DMS 273 (cell line): ENCODE results near the gene DUS3L.
"Not testable (repeated sequence)": the region's sequence is repeated elsewhere in the genome, so short reads cannot be mapped to it uniquely, and the experiment has no call there.

Experiments
- DNase-seq: peaks from one replicate; lab custom pipeline; 2025; ENCODE audit not compliant: unreplicated experiment; lab: John Stamatoyannopoulos, UW

Gene DUS3L

GRCh38 chr19:5778402-5778801 is 12.6 kb downstream of the DUS3L start:
- DNase-seq, result no peak

DNA sequence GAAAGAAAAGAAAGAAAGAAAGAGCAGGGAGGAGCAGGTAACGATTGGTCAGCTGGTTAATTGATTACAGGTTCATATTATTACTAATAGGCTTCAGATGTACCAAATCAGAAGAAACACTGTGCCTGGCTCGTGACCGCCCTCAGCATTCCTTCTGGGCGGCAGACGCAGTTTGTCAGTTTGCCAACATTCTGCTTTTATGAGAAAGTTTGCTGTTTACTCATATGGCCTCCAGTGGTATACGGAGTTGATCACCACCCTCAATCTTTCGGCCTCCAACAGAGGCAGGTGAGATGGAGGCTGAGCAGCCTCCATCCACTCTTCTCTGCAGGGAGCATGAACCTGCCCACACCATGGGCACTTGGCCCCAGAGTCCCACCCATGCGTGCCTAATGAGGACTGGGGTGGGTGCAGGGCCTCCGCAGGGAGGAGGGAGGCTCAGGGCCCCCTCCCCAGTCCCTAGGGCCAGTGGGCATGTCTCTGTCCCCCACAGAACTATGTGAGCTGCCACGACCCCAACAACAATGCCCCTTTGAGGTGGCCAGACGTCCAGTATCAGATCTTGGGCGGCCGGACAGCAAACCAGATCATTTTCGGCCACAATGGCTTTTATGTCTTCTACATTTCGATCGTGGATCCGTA is 15.2 kb downstream of the DUS3L start:
- DNase-seq, result no peak

- DNase-seq, result no peak
Measured at GRCh38 chr19:5774921-5775320, 16.0 kb downstream of the DUS3L start.

- no peak for DNase-seq
Measured at GRCh38 chr19:5773276-5773675, 17.7 kb downstream of the DUS3L start.

- no peak for DNase-seq
Measured at GRCh38 chr19:5772416-5772815, 18.5 kb downstream of the DUS3L start.

- no peak for DNase-seq
Measured at GRCh38 chr19:5767949-5768348, 23.0 kb downstream of the DUS3L start.

GRCh38 chr19:5765220-5765619 is 25.7 kb downstream of the DUS3L start:
- DNase-seq, result no peak

DNA sequence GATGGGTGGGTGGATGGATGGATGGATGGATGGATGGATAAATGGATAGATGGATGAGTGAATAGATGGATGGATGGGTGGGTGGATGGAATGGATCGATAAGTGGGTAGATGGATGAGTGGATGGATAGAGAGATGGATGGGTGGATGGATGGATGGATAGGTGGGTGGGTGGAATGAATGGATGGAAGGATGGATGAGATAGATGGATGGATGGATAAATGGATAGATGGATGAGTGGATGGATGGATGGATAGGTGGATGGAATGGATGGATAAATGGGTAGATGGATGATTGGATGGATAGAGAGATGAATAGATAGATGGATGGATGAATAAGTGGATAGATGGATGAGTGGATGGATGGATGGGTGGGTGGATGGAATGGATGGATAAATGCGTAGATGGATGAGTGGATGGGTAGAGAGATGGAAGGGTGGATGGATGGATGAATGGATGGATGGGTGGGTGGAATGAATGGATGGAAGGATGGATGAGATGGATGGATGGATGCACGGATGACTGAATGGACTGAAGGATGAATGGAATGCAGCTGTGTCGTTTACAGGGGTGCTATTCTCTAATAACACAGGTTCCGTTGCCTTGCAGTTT is 28.2 kb downstream of the DUS3L start:
- no peak for DNase-seq

DNA sequence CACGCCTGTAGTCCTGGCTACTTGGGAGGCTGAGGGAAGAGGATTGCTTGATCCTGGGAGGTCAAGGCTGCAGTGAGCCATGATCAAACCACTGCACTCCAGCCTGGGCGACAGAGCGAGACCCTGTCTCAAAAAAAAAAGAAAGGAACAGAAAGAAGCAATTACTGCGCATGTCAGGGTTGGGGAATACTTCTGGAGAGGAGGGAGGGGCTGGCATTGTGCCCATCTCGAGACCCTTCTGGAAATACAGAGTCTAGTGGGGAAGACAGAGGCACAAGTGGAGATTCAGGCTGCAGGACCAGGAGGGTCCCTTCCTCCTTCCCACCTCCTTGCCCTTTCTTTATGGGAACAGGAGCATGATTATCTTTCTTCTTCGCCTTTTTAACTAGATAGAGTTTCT is 37.2 kb downstream of the DUS3L start:
- no peak for DNase-seq

GRCh38 chr19:5751709-5752108 is 39.3 kb downstream of the DUS3L start:
- no peak for DNase-seq

- DNase-seq, result no peak
Measured at GRCh38 chr19:5749505-5749904, 41.5 kb downstream of the DUS3L start.

DNA sequence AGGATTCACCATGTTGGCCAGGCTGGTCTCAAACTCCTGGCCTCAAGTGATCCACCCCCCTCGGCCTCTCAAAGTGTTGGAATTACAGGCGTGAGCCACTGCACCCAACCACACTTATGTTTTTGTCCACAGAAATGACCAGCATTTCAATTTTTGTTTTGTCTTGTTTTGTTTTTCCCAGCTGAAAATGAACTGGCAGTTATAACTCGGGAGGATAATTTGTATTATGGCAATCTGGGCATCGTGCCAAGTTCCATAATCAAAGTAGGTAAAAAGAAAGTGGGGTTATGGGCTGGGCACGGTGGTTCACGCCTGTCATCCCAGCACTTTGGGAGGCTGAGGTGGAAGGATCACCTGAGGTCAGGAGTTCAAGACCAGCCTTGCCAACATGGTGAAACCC is 42.0 kb downstream of the DUS3L start:
- peak; percentile 31 for DNase-seq

DNA sequence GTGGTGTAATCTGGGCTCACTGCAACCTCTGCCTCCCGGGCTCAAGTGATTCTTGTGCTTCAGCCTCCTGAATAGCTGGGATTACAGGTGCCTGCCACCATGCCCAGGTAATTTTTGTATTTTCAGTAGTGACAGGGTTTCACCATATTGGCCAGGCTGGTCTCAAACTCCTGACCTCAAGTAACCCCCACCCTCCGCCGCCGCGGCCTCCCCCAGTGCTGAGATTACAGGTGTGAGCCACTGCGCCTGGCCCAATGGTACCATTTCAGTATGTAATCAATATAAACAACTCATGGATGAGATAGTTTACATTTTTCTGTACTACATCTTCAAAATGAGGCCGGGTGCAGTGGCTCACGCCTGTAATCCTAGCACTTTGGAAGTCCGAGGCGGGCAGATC is 46.0 kb downstream of the DUS3L start:
- not testable (repeated sequence) for DNase-seq

GRCh38 chr19:5743630-5744029 is 47.3 kb downstream of the DUS3L start:
- DNase-seq, result no peak

GRCh38 chr19:5742051-5742450 is 48.9 kb downstream of the DUS3L start:
- no peak for DNase-seq

GRCh38 chr19:5738423-5738822 is 52.5 kb downstream of the DUS3L start:
- no peak for DNase-seq
